Psoas muscle (tissue), 8 donors: ENCODE data around the gene ZBTB7C. TPM values are rescaled to one million over a fixed set of nuclear protein-coding genes. Genes with fewer than 3 reads are reported as not detected.

ENCODE experiments used
- ATAC-seq, 4 donors: fragments of 200-7000 bp; cut with Tn5 transposase; one replicate each; pipeline ENCODE4 v1.9.1; 2020; ENCODE audit warnings: moderate library complexity in 3 of 4, mild to moderate bottlenecking in 2 of 4
- DNase-seq, 2 donors: peaks; one replicate each; pipeline ENCODE4 v3.0.0-alpha.2; 2020
- H3K27ac ChIP-seq: fragments of 200-600 bp; one replicate; pipeline ENCODE4 v1.8.0; 2022
- H3K27me3 ChIP-seq, 3 donors: fragments of 200-600 bp in 1 of 3; one replicate each; pipeline versions ENCODE4 v1.6.1 to v1.8.0; 2013 to 2022; ENCODE audit warnings: low read length in 2 of 3, mild to moderate bottlenecking in 2 of 3, moderate library complexity in 1 of 3; ENCODE audit not compliant: insufficient read depth in 3 of 3
- H3K36me3 ChIP-seq, 2 donors: fragments of 200-600 bp in 1 of 2; one replicate each; pipeline versions ENCODE4 v1.6.1 to v1.8.0; 2013 to 2022; ENCODE audit warnings: low read depth in 1 of 2, mild to moderate bottlenecking in 1 of 2, moderate library complexity in 1 of 2; ENCODE audit not compliant: insufficient read depth in 1 of 2
- H3K4me1 ChIP-seq: fragments of 200-600 bp; one replicate; pipeline ENCODE4 v1.8.0; 2022
- H3K4me3 ChIP-seq: fragments of 200-600 bp; one replicate; pipeline ENCODE4 v1.8.0; 2022; ENCODE audit warnings: mild to moderate bottlenecking
- H3K9me3 ChIP-seq: fragments of 200-600 bp; one replicate; pipeline ENCODE4 v1.8.0; 2022
- CTCF ChIP-seq: fragments of 200-600 bp; IDR thresholded peaks from one replicate; pipeline ENCODE4 v1.8.0; 2022; ENCODE audit warnings: antibody characterized with exemption
- WGBS, 3 donors: extraction: QIAGEN DNeasy Blood & Tissue Kit; methylation state at CpG; one replicate each; pipeline versions ENCODE4 v1.1.6 to v1.1.7; 2013; 5-methylcytosine and 5-hydroxymethylcytosine counted together
- intact Hi-C, 2 donors: fragments of 100-400 bp; cut with DNase I; formaldehyde crosslinking; loops; one replicate each; pipeline versions ENCODE4 v1.11.0 to v1.14.2; 2022
- polyA plus RNA-seq, 3 donors: library from polyadenylated mRNA; stranded (reverse); fragments of 200-250 nt; gene quantifications; one replicate each; pipeline ENCODE4 v1.2.3, GENCODE V29; 2013
- total RNA-seq, 4 donors: library from RNA; stranded (reverse); fragmentation: NEBNext Ultra II Directional in 2 of 4; extraction: Animal tissue kit (Norgen Biotek cat#: 25700) in 2 of 4; gene quantifications; one replicate each; pipeline versions ENCODE4 v1.2.1 to v1.2.4, GENCODE V29; 2021 to 2023
- donor health status: healthy with polysubstance abuse.
- donor health status: DM: no; HTN: no; CAD: no; lungs with moderate emphysema.
- donor health status: Bipolar disorder and iron deficiency.
- donor health status: healthy.
- donor health status: DM: yes; HTN: yes; CAD: no.
- donor health status: DM: no; HTN: no; CAD: no.
- donor health status: DM: no; HTN: no; CAD: no.
- donor health status: DM: yes; HTN: yes; CAD: no.

The ZBTB7C gene
- total and polyA plus RNA-seq, 7 donors, result 0.34 to 2.9 (median 0.78) TPM

DNA sequence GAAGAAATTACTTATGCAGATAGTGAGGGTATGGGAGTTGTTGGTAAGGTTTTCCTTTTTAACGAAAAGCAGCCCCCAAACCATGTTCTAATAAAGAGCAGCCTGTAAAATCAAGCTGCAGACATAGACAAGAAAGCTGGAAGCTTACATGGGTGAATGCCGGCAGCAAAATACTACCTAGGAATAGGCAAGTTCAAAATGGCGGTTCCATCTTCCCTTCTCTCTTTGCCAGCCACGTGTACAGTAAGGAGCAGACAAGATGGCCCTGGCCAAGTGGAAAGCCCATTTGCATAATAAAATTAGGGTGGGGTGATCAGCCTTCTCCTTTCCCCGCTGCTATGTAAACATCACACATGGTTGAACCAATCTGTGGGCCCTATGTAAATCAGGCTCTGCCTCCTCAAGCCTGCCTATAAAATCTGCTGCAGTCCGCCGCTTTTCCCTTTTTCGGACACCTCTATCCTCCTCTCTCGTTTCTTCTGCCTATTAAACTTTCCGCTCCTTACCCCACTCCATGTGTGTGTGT, 155.0 kb downstream of the ZBTB7C start:
- Histone ChIP-seq H3K27me3 (peaks cover 0 to 5% (median 0%) of the 10 kb centered on the region in 3 donors), H3K4me1 (no peaks in the 10 kb centered on the region), H3K36me3 (no peaks in the 10 kb centered on the region), H3K4me3 (no peak overlapping the region), H3K27ac (no peak overlapping the region), H3K9me3 (peaks cover 14% of the 10 kb centered on the region)
- DNase-seq, result no peak
- 87 to 93% (median 92%) methylated on average over 10 of the region's 10 CpGs for WGBS, 3 donors
- no peak for TF ChIP-seq CTCF
- no peak for ATAC-seq
- intact Hi-C loops, result no loop called here

GRCh38 chr18:48252525-48252924, 156.7 kb downstream of the ZBTB7C start:
- ATAC-seq (no peak), DNase-seq (no peak)
- Histone ChIP-seq H3K27me3 (peaks cover 0 to 5% (median 0%) of the 10 kb centered on the region in 3 donors), H3K4me1 (no peaks in the 10 kb centered on the region), H3K27ac (no peak overlapping the region), H3K36me3 (no peaks in the 10 kb centered on the region), H3K4me3 (no peak overlapping the region), H3K9me3 (peaks cover 11% of the 10 kb centered on the region)
- intact Hi-C loops, result no loop called here
- 87 to 98% (median 91%) methylated on average over 3 of the region's 3 CpGs for WGBS, 3 donors
- TF ChIP-seq CTCF, result no peak

GRCh38 chr18:48250918-48251317, 158.3 kb downstream of the ZBTB7C start:
- no peak overlapping the region for H3K4me3 ChIP-seq
- 82 to 89% (median 83%) methylated on average over 3 of the region's 3 CpGs for WGBS, 3 donors
- ATAC-seq (no peak), DNase-seq (no peak)
- TF ChIP-seq CTCF, result no peak
- H3K4me1 ChIP-seq, result no peaks in the 10 kb centered on the region
- H3K27me3 ChIP-seq, result peaks cover 0 to 5% (median 0%) of the 10 kb centered on the region in 3 donors
- no peaks in the 10 kb centered on the region for H3K9me3 ChIP-seq
- H3K27ac ChIP-seq, result no peak overlapping the region
- intact Hi-C loops, result no loop called here
- H3K36me3 ChIP-seq, result no peaks in the 10 kb centered on the region

GRCh38 chr18:48250362-48250907, 158.7 kb downstream of the ZBTB7C start:
- no peak for TF ChIP-seq CTCF
- 57 to 92% (median 80%) methylated on average over 1 of the region's 1 CpG for WGBS, 3 donors
- ATAC-seq, result no peak

GRCh38 chr18:48249854-48250253, 159.3 kb downstream of the ZBTB7C start:
- no peak for TF ChIP-seq CTCF
- no peaks in the 10 kb centered on the region for H3K36me3 ChIP-seq
- no peak for ATAC-seq
- WGBS, 3 donors, result 42 to 70% (median 44%) methylated on average over 5 of the region's 5 CpGs
- DNase-seq, result no peak
- H3K27me3 ChIP-seq, result peaks cover 0 to 5% (median 0%) of the 10 kb centered on the region in 3 donors
- intact Hi-C loops, result no loop called here
- H3K27ac ChIP-seq, result no peak overlapping the region
- no peak overlapping the region for H3K4me3 ChIP-seq
- H3K9me3 ChIP-seq, result no peaks in the 10 kb centered on the region
- no peaks in the 10 kb centered on the region for H3K4me1 ChIP-seq

More at GRCh38 chr18:48250362-48250907, 158.7 kb downstream of the ZBTB7C start:
- H3K27me3 ChIP-seq, result peaks cover 0 to 5% (median 0%) of the 10 kb centered on the region in 3 donors
- no peak overlapping the region for H3K27ac ChIP-seq
- no peaks in the 10 kb centered on the region for H3K4me1 ChIP-seq
- H3K9me3 ChIP-seq, result no peaks in the 10 kb centered on the region
- intact Hi-C loops, result no loop called here
- H3K4me3 ChIP-seq, result no peak overlapping the region
- DNase-seq, result no peak
- no peaks in the 10 kb centered on the region for H3K36me3 ChIP-seq
